ENCODE results near the gene FMNL1.

The FMNL1 gene

DNA sequence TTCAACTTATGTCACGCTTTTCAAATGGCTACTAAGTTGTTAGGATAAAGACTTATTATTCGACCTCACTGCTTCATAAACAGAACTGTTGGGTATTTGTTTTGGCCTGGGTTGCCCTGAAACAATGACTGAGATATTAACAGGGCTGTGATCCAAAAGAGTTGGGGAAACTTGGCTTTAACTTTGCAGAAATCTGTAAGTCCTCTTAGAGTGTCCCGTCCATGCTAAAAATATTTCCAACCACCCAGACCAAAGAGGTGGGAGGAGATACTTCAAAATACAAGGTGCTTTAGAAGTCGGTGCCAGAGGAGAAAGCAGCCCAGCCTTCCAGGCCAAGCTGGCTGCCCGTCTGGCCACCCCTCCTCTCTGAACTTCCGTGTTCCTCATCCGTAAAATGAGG is 56.3 kb downstream of the FMNL1 start:
- no peak for DNase-seq (ENCODE audit: low read depth in 2 of 3, low spot score in 1 of 3)

DNA sequence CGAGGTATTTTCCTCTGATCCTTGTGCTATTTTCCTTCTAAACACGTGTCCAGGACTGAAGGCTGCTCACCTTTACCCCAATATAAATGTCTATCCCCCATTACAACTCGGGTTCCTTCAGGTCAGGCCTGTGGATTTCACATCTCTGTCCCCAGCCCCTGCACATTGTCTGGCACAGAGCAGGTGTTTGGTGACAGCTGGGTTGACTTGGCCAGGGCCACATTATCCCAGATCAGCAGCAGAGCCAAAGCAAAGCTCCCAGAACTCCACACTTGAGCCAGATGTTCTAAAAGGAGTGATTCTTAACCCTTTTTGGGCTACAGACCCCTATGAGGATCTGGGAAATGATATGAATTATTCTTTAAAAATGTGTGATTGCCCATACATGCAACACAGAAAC is 58.2 kb downstream of the FMNL1 start:
- no peak for DNase-seq (ENCODE audit: low read depth in 2 of 3, low spot score in 1 of 3)

DNA sequence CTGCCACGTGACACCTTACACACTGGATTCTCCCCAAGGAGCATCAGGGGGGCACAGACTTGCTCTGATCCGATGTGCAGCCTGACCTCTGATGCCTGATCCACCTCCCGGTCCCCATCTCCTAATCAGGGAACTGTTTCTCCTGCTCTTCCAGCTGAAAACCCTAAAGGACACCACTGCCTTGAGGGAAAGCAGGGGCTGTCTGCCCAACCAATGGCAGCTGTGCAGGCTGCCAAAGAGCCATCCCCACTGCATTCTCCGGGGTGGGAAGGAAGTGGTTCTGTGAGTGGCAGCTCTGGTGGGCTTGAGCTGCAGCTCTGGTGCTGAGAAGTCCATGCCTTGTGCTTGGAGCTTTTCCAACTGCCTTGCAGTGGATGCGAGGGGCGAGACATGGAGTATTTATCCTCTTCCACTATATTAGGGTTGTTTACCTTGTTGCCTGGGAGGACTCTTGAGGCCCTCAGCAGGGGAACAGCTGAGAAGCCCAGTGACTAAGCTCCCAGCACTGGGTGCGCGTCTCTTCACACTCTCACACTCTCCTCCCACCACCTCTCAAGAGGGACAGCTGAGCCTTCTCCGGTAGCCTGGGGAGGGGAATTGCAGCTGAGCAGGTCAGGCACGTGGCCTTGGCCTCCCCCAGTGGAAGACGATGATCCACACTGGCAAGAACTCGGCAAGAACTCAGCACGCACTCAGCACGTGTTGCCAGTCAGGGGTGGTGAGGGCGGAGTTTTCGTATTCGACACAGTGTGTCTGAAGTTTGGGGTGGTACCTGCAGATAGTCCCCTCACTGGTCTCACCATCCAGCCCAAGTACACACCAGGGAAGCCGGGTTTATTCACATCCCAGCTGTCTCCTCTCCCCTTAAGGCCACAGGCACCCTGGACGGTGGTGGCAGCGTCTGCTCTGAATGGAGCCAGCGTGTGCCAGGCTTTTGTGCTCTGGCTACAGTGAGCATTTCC is 61.3 kb downstream of the FMNL1 start:
- DNase-seq (ENCODE audit: low read depth in 2 of 3, low spot score in 1 of 3) = no peak

DNA sequence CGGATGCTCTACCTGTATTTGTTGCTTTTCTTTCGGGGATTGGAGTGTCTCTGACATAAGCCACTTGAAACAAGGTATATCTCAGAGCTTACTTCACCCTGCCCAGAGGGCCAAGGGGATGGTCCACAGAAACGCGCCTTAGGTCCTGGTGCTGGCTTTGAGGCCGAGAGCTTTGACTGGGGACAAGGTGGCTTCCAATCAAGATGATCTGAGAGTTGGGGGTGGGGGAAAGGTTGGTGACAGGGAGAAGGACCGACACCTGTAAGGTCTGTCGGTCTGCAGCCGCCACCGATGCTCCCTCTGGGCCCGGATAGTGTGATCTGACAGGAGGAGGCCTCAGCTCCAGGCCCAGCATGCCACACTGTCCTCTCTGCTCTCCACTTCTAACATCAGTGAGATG is 62.0 kb downstream of the FMNL1 start:
- no peak for DNase-seq (ENCODE audit: low read depth in 2 of 3, low spot score in 1 of 3)

DNA sequence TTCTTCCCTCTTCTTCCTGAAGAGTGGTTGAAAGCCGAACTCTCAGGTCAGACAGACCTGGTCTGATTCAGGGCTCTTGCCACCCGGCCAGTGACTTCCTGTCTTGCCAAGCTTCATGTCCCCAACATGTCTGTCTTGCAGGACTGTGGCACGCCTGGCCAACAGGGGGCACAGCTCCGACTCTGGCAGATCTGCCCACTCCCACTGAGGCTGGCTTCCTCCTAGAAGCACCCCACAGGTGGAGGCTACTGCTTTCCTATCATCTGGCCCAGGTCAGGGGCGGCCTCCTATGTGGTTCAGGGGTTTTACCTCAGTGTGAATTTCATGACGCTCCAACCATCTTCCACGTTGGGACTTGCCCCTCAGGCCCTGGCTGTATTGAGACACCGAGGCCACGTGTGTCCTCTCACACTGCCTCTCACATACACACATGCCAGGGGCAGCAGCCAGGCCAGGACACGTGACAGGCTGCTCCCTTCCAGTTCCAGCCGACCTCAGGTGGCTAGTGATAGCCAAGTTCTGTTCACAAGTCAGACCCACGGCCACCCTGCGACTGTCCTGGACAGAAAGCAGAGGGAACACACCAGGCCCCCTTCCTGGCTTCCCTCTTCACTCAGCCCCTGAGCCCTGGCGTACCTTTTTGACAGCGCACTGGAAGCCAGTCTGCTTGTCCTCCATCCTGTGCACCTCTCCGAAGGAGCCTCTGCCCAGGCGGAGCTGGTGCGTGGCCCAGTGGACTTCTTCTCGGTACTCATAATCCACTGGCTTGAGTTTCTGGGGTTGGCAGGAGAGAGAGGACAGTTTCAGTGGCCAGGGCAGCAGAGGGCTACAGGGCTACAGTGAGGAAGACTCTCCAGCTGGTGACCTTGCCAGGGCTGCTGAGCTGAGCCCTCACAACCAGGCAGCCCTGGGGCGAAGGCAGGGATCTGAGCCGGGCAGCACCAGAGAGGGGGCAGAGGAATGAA is 62.8 kb downstream of the FMNL1 start:
- DNase-seq (ENCODE audit: low read depth in 2 of 3, low spot score in 1 of 3) = no peak

DNA sequence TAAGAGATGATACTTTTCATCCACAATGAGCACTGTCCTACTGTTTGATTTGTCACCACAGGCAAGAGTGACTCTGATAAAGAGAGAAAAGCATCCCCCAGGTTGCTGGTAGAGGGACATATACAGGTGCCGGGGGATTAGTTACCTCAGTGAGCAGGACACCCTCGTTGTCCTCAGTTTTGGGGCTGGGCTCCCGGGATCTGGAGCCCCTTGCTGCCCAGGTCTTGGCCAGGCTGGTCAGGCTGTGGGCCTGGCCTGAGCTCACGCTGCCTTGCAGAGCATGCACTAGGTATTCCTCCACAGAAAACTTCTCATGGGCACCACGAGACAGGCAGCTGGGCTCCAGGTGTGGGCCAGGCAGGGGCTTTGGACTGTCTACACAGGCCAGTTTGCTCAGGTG is 64.6 kb downstream of the FMNL1 start:
- DNase-seq (ENCODE audit: low read depth in 2 of 3, low spot score in 1 of 3) = no peak

DNA sequence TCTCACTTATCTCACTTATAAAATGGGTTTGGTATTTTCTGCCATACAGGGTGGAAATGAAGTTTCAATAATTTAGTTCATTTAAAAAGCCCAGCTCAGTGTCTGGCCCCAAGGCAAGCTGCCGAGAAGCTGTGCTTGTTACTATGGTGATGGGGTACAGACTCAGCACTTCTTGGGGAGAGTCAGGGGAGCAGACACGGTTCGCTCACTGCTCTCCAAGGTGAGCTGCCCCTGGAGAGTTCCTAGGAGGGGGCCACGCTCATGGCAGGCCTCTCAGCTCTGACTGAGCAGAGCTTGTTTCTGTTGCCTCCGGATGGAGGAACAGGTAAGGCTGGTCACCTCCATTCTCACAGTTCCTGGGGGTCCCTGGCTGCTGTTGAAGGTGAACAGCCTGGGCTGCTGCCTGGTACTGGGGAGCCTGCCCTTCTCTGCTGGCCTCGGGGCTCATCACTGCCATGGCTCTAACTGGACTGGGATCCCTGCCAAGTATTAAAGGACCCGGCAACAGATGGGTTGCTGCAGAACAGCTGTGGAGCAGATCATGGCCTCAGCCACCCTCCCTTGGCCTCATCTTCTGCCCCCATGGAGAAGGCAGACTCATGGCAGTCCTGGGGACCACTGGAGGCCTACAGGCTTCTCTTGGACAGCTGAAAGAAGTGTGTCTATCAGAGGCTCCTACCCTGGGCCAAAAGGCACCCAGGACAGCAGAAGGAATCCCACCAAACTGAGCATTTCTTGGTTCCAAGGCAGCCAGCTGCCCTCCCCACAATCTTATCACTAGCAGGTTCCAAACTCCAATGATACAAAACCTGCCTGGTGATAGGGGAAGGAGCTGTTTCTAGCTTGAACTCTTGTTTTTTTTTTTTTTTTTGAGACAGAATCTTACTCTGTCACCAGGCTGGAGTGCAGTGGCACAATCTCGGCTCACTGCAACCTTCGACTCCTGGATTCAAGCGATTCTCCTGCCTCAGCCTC is 66.1 kb downstream of the FMNL1 start:
- no peak for DNase-seq (ENCODE audit: low read depth in 2 of 3, low spot score in 1 of 3)

DNA sequence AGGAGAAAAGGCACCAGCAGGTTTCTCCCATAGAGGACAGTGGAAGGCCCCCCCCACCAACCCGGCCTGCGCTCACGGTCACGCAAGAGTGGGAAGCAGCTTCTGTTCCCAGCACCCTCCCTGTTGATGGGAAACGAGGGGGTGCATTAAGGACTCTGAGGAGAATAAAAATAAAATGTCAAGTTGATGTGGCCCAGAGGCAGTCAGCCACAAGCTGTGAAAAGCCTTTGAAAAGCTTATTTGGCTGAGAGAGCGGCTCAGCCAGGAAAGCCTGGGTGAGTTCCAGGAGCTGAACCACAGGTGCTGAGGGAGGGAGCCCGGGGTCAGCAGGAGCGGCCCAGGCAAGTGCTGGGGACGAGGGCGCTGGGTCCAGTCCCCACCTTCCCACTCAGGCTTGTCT is 67.1 kb downstream of the FMNL1 start:
- no peak for DNase-seq (ENCODE audit: low read depth in 2 of 3, low spot score in 1 of 3)

DNA sequence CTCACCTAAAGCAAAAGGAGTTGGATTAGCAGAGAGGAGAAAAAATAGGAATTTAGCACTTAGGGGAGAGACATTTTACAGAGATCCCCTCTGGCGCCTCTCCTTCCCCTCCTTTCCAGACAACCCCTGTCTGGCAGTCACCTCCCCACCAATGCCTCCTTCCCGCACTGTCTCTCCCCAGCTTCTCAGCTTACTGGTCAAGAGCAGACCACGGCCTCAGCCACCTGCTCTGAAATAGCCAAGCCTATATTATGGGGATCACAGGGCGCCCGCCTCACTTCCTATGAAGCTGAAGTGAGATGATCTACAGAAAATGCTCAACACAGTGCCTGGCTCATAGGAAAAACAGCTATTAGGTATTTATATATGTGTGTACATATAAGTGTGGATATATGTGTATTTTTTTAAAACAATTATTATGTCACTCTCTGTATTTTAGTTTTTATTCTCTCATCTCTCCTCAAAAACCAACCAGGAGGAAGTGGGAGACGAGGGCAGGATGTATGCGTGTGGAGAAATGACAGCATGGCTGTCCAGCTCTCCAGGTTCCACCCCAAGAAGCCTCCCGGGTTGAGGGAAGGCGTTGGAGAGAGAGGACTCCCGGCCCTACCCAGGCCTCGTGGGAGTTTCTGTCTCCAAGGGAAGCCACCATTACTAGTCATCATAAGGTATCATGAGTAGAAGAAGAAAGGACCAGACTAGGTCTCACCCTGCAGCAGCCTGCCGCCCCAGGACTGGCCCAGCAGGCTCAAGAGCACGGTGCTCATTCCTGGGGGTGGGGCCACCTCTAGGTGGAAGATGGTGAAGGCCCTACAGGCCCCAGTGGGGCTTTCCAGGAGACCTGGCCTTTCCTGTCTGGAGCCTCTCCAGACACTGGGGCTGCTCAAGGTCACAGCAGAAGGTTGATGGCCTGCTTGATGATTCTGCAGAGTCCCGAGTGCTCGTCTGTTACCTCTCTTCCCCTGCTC is 67.9 kb downstream of the FMNL1 start:
- DNase-seq (ENCODE audit: low read depth in 2 of 3, low spot score in 1 of 3) = no peak

DNA sequence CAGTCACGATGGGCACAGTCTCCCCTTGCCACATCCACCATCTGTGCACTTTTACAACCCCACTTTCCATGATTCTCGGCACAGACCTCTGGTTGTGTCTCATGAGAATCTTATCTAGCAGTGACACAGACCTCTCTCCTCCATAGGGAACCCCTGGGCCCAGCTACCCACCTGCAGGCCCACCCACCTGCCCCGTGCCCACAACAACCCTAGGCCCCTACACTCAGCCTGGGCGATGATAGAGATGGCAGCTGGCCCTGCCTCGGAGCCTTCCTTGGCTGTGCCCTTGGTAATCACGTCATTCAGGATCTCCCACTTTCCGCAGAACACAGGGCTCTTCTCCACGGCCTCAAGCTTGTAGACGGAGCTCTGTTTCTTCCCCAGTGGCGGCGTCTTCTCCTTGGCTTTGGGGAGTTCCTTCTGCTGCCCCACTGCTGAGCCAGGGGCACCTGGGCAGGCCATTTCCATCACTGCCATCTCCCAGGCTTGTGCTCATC is 68.6 kb downstream of the FMNL1 start:
- no peak for DNase-seq (ENCODE audit: low read depth in 2 of 3, low spot score in 1 of 3)

DNA sequence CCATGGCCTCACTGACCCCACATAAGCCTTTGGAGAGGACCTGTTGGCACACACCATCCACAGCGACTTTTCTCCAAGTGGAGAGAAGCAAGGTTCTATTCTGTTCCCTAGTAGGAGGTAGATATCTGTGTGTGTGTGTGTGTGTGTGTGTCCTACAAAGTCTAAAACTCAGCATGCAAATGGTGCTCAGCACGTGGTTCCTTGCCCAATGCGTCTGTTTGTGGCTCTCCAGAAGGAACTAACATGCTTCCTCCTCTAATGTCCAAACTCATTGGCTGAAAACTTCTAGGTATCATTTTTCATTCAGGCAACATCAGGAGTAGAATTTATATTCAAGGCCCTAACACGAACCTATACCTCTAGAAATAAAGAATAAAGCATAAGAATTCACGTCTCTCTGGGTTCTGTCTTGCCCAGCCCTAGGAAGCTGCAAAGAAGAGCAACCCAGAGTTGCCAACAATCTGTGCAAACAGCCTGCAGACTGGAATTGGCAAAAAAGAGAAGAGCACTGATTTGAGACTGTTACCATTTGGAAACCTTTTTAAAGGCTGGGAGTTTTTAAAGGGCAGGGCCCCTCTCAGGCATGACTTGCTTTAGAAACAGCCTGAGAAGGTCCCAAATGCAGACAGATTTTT is 69.6 kb downstream of the FMNL1 start:
- DNase-seq (ENCODE audit: low read depth in 2 of 3, low spot score in 1 of 3) = no peak

DNA sequence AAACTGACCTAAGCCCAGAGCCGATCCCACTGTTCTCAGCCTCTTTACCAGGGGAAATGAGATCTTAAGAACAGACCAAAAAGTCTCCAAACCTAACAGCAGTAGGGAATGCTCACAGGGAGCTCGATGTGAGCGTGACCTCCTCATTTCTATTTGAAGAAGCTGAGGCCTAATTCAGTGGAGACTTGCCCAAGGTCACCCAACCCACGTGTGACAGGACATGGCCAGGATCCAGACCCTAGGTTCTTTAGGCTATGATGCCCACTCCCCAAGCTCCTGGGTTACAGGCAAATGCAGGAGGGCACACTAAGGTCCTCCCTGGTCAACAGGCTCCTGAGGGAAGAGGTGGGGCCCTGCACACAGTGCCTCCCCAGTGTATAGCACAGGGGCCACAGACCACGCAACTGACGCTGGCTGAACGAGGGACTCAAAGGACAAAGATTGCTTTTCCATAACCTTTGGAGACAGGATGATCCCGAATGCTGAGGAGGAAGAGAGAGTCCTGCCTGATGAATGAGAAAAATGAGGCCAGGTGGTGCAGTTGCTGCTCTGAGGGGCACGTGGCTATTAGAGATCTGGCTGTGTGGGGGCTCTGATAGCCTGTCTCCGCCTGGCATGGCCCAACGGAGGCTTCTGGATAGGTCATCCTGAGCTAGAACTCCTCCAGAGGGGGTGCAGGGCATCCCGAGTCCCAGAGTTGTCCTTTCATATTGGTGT is 71.2 kb downstream of the FMNL1 start:
- DNase-seq (ENCODE audit: low read depth in 2 of 3, low spot score in 1 of 3) = no peak

DNA sequence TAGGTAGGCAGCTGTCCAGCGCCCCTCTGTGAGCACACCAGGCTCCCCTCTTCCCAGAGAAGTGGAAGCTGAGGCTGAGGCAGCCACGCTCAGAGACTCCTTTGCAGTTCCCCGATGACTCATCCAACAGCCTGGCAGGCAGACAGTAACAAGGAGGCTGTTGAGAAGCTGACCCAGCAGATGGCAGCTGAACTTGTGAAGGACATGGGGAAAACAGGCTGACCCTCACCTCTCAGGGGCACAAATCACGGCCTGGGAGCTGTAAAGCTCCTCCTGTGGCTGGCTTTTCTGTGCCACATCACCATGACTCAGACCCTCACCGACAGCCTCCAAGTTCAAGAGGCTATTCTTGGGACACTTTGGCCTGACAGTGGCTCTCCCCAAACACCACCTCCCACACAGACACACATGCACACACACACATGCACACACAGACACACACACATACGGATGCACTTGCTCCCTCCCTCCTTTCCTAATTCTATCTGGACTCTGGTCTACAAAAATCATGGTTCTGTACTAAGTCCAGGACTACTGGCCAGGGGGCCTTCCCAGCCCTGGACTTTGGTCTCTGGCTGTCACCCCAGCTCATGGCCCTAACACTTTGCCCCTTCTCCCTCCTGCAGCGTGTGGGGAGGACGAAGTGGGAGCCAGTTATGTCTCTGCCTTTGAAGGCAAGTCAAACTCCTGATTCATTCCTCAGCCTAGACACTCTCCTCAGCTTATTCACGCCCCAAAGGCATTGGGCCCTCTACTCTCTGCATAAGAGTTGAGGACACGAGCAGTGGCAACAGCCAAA is 71.9 kb downstream of the FMNL1 start:
- DNase-seq (ENCODE audit: low read depth in 2 of 3, low spot score in 1 of 3) = no peak

DNA sequence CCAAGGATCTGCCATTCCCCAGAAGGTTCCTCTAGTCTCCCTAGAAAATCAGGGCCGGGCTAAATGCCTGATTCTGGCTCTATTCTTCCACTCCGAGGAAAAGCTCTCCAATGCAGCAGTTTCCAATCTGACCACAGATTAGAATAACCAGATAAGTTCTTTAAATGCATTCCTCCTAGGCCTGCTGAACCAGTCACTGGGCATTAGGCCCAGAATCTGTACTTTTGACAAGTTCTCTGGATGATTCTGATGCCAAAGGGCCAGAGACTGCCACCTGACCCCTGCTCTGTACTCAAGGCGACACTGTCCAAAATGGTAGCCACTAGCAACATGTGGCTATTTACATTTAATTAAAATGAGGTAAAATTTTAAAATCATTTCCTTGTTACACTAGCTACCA is 72.8 kb downstream of the FMNL1 start:
- no peak for DNase-seq (ENCODE audit: low read depth in 2 of 3, low spot score in 1 of 3)

DNA sequence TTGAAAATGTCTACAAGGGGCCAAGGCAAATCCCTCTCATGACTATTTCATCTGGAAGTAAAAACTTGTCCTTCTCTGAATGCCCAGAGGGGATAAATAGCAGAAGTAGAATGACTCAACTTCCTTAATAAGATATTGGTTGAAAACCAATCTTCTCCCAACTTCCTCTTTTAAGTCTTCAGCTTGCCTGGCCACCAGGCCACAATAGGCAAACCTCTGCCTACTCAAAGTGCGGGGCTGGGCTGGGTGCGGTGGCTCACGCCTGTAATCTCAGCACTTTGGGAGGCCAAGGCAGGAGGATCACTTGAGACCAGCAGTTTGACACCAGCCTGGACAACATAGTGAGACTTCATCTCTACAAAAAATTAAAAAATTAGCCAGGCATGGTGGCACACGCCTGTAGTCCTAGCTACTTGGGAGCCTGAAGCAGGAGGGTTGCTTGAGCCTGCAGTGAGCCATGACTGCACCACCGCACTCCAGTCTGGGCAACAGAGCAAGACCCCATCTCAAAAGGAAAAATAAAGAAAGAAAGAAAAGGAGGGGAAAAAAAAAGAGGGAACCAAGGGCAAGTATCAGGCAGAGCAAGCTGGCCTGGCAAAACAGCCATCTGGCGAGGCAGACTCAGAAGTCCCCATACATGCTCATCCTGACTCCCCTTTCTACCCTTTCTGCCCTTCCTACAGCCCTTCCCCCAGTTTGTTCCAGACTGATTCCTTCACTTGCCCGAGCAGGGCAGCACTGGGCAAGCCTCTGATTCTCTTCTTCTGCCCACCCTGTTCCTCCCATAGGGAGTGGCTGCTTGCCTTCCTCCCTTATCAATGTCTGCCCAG is 74.5 kb downstream of the FMNL1 start:
- no peak for DNase-seq (ENCODE audit: low read depth in 2 of 3, low spot score in 1 of 3)

DNA sequence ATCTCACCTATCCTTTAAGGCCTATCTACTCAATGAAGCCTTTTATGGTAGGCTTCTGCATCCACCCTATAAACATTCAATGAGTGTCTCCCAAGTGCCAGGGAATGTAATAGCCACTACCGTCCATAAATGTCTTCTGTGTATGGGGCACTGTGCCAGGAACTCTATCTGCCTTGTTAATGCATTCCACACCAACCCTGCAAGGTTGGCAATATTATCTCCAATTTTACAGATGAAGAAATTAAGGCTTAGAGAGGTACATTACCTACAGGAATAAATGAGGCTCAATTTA is 75.1 kb downstream of the FMNL1 start:
- no peak for DNase-seq (ENCODE audit: low read depth in 2 of 3, low spot score in 1 of 3)
